K562 (cell line): Measurements from ENCODE around the gene PUS3.

ENCODE experiments used
- CREB1 ChIP-seq, 2 experiments: sonication (generic) in 1 of 2; formaldehyde crosslinking in 1 of 2; IDR thresholded peaks; 2 replicates each; pipeline versions ENCODE4 v1.6.1 to v1.8.0; 2012 to 2022; ENCODE audit warnings: inconsistent platforms in 1 of 2, mild to moderate bottlenecking in 1 of 2, missing genetic modification reagents in 1 of 2, moderate library complexity in 1 of 2
- ELK1 ChIP-seq: sonication (generic); formaldehyde crosslinking; IDR thresholded peaks from 2 replicates; pipeline ENCODE4 v1.8.1; 2022; ENCODE audit warnings: missing genetic modification reagents
- FOXP4 ChIP-seq: sonication (generic); formaldehyde crosslinking; IDR thresholded peaks from 2 replicates; pipeline ENCODE4 v1.8.0; 2022; ENCODE audit warnings: mild to moderate bottlenecking, missing genetic modification reagents, borderline replicate concordance
- MYNN ChIP-seq, 2 experiments: sonication (generic); formaldehyde crosslinking in 1 of 2; IDR thresholded peaks; 2 replicates each; pipeline versions ENCODE4 v1.5.0 to v1.6.1; 2016 to 2020; ENCODE audit warnings: antibody characterized with exemption in 1 of 2, missing genetic modification reagents in 1 of 2
- SPI1 ChIP-seq: IDR thresholded peaks from 2 replicates; pipeline ENCODE4 v1.6.1; 2011; ENCODE audit warnings: low read depth, low read length, control low read depth, borderline replicate concordance
- STAT5B ChIP-seq: fragments of 250-450 bp; sonication (Bioruptor Pico); IDR thresholded peaks from 2 replicates; pipeline ENCODE4 v1.8.0; 2021; ENCODE audit warnings: mild to moderate bottlenecking, inconsistent platforms
- TAF1 ChIP-seq: IDR thresholded peaks from 2 replicates; pipeline ENCODE4 v1.6.1; 2011; ENCODE audit warnings: mild to moderate bottlenecking, low read length, moderate library complexity; ENCODE audit not compliant: insufficient read depth, control insufficient read depth, severe bottlenecking; ENCODE audit errors: extremely low read depth
- TCF7L2 ChIP-seq: fragments of 150-350 bp; IDR thresholded peaks from 2 replicates; pipeline ENCODE4 v1.6.1; 2016; ENCODE audit warnings: low read depth, mild to moderate bottlenecking, low read length, moderate library complexity
- YY1 ChIP-seq, 3 experiments: IDR thresholded peaks; 2 replicates each; pipeline ENCODE4 v1.6.1; 2011; ENCODE audit warnings: low read length in 2 of 3, mild to moderate bottlenecking in 2 of 3, moderate library complexity in 2 of 3, borderline replicate concordance in 1 of 3, control low read depth in 1 of 3, low read depth in 1 of 3; ENCODE audit not compliant: insufficient read depth in 3 of 3, insufficient replicate concordance in 2 of 3, control insufficient read depth in 1 of 3, insufficient read length in 1 of 3; ENCODE audit errors: extremely low read depth in 1 of 3
- ZFP30 ChIP-seq: fragments of 250-450 bp; sonication (Bioruptor Pico); IDR thresholded peaks from 2 replicates; pipeline ENCODE4 v1.8.0; 2022; ENCODE audit warnings: moderate library complexity, mild to moderate bottlenecking, inconsistent platforms, borderline replicate concordance

DNA sequence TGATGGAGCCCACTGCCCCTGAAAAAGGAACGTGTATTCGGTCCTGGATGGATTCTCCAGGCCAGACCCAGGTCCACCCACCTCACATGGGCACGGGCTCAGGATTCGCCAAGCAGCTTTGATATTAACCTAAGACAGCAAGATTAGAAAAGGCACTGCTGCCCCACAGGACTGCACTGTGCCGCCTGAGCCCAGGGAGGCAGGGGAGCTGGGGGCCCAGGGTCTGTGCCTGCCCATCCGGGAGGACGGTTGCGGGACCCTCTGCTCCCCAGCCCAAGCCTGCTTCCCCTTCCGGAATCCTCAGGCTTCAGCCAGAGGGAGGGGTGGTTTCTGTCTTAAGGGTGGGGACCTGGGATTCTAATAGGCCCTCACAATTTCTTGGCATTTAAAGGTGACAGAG, 29.3 kb upstream of the PUS3 start:
- TF ChIP-seq CREB1 (IDR thresholded peaks at IDR 0.05) (no peak), CREB1 (CRISPR knock-in tag; IDR thresholded peaks at IDR 0.05) (no peak), TAF1 (no peak), SPI1 (no peak), STAT5B (no peak), MYNN (IDR thresholded peaks at IDR 0.05) (no peak), MYNN (CRISPR knock-in tag; IDR thresholded peaks at IDR 0.05) (no peak), TCF7L2 (no peak), FOXP4 (CRISPR knock-in tag) (no peak), ELK1 (CRISPR knock-in tag) (no peak), YY1 (IDR thresholded peaks at IDR 0.05; ENCODE audit: borderline replicate concordance in 1 of 3, control insufficient read depth in 1 of 3, extremely low read depth in 1 of 3, insufficient read depth in 3 of 3, insufficient read length in 1 of 3, insufficient replicate concordance in 2 of 3, low read depth in 1 of 3, low read length in 2 of 3) (no peak), ZFP30 (CRISPR knock-in tag) (no peak)
